Peyer's patch (tissue), 4 donors: ENCODE results near the gene CDH2. TPM values are rescaled to one million over a fixed set of nuclear protein-coding genes. Genes with fewer than 3 reads are reported as not detected.
"Not testable (repeated sequence)": the region's sequence is repeated elsewhere in the genome, so short reads cannot be mapped to it uniquely, and the experiment has no call there.

Experiments
- DNase-seq, 3 donors: peaks; one replicate each; pipeline ENCODE4 v3.0.0-alpha.2; 2017 to 2019
- H3K27ac ChIP-seq, 4 donors: fragments of 200-600 bp; sonication (generic); one replicate each; pipeline ENCODE4 v1.5.1; 2016 to 2019
- H3K27me3 ChIP-seq, 2 donors: fragments of 200-600 bp; sonication (generic); one replicate each; pipeline ENCODE4 v1.5.1; 2019
- H3K36me3 ChIP-seq, 3 donors: fragments of 200-600 bp; sonication (generic); one replicate each; pipeline ENCODE4 v1.5.1; 2016 to 2019
- H3K4me1 ChIP-seq, 4 donors: fragments of 200-600 bp; sonication (generic); one replicate each; pipeline ENCODE4 v1.5.1; 2016 to 2019
- H3K4me3 ChIP-seq, 4 donors: fragments of 200-600 bp; sonication (generic); 1 replicate in 3 of 4; 2 replicates in 1 of 4; pipeline ENCODE4 v1.5.1; 2016 to 2019; ENCODE audit warnings: mild to moderate bottlenecking in 1 of 4
- H3K9me3 ChIP-seq, 4 donors: fragments of 200-600 bp; sonication (generic); one replicate each; pipeline ENCODE4 v1.5.1; 2016 to 2019; ENCODE audit warnings: mild to moderate bottlenecking in 1 of 4
- POLR2A ChIP-seq, 2 donors: fragments of 450-650 bp; IDR thresholded peaks; one replicate each; pipeline ENCODE4 v1.5.1; 2017; ENCODE audit warnings: antibody characterized with exemption in 2 of 2, mild to moderate bottlenecking in 2 of 2, moderate library complexity in 2 of 2
- total RNA-seq, 4 donors: library from RNA; depleted of rRNA; stranded (reverse); fragments of >200 nt; gene quantifications; one replicate each; pipeline ENCODE4 v1.1.0, GENCODE V29; 2016
- TF ChIP-seq, protein P1 (sequence below), 6 experiments: fragments of 450-650 bp in 4 of 6; fragments of 200-600 bp in 2 of 6; sonication (generic) in 1 of 6; IDR thresholded peaks; one replicate each; pipeline ENCODE4 v1.5.1; 2017 to 2019; ENCODE audit warnings: antibody characterized with exemption in 6 of 6, mild to moderate bottlenecking in 3 of 6, moderate library complexity in 1 of 6

The CDH2 gene
- total RNA-seq, 4 donors from 2014 or later, result 0.66 to 1.3 TPM; not detected in 2

DNA sequence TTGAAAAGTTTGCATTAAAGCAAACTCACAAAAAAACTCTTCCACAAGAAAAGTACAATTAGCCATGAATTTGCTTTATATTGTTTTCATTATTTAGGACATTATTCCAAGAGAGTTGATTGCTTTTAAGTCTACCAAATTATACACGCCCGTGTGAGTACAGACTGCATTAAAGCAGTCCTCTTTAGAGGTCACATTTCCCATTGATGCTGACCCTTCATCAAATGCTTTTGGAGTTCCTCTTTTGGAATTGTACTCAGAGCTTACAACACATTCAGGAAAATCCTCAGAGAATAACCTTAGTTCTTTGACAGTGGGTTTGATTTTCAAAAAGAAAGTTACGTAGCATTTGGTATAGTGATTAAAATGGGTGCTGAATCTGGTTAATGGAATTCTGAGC, 256.1 kb downstream of the CDH2 start:
- Histone ChIP-seq H3K9me3 (no peaks in the 10 kb centered on the region), H3K27ac (no peak overlapping the region), H3K4me3 (no peak overlapping the region), H3K4me1 (no peaks in the 10 kb centered on the region), H3K36me3 (no peaks in the 10 kb centered on the region), H3K27me3 (no peaks in the 10 kb centered on the region)
- DNase-seq, result no peak
- no peak for TF ChIP-seq POLR2A (IDR thresholded peaks at IDR 0.05)

DNA sequence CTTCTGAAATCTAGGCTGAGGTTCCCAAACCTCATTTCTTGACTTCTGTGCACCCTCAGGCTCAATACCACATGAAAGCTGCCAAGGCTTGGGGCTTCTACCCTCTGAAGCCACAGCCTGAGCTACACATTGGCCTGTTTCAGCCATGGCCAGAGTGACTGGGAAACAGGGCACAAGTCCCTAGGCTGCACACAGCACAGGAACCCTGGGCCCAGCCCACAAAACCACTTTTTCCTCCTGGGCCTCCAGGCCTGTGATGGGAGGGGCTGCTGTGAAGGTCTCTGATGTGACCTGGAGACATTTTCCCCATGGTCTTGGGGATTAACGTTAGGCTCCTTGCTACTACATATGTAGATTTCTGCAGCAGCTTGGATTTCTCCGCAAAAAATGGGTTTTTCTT, 270.7 kb downstream of the CDH2 start:
- not testable (repeated sequence) for H3K27ac ChIP-seq, H3K36me3 ChIP-seq, DNase-seq, H3K4me3 ChIP-seq, H3K27me3 ChIP-seq, H3K4me1 ChIP-seq, H3K9me3 ChIP-seq

DNA sequence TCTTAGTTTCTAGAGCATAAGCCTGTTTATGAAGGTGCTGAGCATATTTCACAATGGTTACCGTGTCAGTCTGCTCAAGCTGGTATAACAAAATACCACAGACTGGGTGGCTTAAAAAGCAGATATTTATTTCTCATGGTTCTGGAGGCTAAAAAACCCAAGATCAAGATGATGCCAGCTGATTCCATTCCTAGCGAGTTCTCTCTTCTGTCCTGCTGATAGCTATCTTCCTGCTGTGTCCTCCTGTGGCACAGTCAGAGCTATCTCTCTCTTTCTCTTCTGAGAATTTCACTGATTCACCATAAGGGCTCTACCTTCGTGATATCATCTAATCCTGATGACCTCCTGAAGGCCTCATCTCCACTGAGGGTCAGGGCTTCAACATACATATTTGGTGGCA, 273.0 kb downstream of the CDH2 start:
- DNase-seq, result no peak
- Histone ChIP-seq H3K36me3 (no peaks in the 10 kb centered on the region), H3K27ac (no peak overlapping the region), H3K27me3 (no peaks in the 10 kb centered on the region), H3K9me3 (no peaks in the 10 kb centered on the region), H3K4me1 (no peaks in the 10 kb centered on the region), H3K4me3 (no peak overlapping the region)
- TF ChIP-seq, protein P1, sequence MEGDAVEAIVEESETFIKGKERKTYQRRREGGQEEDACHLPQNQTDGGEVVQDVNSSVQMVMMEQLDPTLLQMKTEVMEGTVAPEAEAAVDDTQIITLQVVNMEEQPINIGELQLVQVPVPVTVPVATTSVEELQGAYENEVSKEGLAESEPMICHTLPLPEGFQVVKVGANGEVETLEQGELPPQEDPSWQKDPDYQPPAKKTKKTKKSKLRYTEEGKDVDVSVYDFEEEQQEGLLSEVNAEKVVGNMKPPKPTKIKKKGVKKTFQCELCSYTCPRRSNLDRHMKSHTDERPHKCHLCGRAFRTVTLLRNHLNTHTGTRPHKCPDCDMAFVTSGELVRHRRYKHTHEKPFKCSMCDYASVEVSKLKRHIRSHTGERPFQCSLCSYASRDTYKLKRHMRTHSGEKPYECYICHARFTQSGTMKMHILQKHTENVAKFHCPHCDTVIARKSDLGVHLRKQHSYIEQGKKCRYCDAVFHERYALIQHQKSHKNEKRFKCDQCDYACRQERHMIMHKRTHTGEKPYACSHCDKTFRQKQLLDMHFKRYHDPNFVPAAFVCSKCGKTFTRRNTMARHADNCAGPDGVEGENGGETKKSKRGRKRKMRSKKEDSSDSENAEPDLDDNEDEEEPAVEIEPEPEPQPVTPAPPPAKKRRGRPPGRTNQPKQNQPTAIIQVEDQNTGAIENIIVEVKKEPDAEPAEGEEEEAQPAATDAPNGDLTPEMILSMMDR (IDR thresholded peaks at IDR 0.05), result no peak
- no peak for TF ChIP-seq POLR2A (IDR thresholded peaks at IDR 0.05)

GRCh38 chr18:27901424-27902226, 275.3 kb downstream of the CDH2 start:
- TF ChIP-seq, protein P1 (IDR thresholded peaks at IDR 0.05), result no peak
- TF ChIP-seq POLR2A (IDR thresholded peaks at IDR 0.05), result no peak
- no peaks in the 10 kb centered on the region for H3K9me3 ChIP-seq
- H3K4me1 ChIP-seq, result no peaks in the 10 kb centered on the region
- DNase-seq, result no peak
- H3K36me3 ChIP-seq, result no peaks in the 10 kb centered on the region
- H3K27ac ChIP-seq, result no peak overlapping the region
- no peaks in the 10 kb centered on the region for H3K27me3 ChIP-seq
- H3K4me3 ChIP-seq, result no peak overlapping the region
